ENCODE results near the gene FXYD7.
A peak's percentile ranks its signal among the peaks of the same experiment; 100 is the strongest.

Gene FXYD7

DNA sequence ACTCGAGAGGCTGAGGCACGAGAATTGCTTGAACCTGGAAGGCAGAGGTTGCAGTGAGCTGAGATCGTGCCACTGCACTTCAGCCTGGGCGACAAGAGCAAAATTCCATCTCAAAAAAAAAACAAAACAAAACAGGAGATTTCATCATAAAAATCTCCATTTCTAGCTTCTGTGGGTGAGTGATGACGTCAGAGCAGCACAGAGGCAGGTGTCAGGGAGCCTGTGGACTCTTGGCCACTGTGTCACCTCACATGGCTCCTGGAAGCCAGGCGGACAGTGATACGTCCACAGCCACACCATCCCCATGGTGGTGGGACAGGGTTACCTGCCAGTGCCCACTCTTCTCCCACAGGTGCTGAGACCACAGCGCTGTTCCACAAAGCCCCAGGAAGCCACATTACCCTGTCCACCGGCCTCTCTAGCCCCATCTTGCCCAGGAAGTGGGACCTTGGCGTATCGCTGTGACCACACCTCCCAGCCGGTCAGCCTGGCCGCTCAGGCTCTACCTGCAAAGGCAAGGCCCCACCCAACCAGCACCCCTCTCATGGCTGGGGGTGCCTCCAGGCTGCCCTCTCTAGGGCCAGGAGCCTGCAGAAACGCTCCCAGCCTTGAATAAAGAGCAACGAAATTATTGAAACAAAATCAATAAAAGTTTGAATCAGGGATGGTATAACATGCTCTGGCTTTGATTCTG, 29.9 kb upstream of the FXYD7 start:
- no peak for DNase-seq

DNA sequence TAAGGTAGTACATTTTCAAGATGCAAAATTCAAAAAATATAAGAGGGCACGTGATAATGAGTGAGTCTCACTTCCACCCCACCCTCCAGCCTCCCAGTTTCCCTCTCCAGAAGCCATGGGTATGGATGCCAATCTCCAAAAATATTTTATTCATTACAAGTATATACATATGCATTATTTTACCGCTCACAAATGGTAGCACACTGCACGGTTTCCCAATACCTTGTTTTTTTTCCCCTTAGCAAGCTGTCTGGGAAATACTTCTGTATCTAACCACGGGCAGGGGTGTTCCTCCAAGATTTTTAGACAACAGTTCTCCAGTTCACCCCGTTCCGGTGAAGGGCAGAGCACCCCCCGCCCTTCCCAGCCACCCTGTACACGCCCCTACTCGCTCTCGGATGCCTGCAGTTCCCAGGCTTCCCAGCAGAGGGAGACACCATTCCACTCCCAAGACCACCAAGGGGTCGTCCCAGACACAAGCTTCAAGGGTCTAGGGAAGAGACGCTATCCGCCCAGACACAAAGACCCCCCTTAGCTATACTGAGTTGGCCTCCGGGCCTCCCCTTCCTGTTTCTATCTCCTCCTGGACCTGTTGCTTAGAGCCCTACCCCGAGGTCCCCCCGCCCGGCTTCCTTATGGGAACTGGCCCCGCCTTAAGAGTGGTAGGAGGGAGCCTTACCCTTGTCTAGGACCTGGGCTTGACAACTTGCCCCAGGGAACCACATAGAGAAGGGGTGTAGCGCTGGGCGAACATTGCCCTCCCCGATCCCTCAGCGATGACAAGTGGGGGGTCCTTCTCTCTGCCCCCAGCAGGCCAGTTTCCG, 28.5 kb upstream of the FXYD7 start:
- DNase-seq: peak; percentile 50

DNA sequence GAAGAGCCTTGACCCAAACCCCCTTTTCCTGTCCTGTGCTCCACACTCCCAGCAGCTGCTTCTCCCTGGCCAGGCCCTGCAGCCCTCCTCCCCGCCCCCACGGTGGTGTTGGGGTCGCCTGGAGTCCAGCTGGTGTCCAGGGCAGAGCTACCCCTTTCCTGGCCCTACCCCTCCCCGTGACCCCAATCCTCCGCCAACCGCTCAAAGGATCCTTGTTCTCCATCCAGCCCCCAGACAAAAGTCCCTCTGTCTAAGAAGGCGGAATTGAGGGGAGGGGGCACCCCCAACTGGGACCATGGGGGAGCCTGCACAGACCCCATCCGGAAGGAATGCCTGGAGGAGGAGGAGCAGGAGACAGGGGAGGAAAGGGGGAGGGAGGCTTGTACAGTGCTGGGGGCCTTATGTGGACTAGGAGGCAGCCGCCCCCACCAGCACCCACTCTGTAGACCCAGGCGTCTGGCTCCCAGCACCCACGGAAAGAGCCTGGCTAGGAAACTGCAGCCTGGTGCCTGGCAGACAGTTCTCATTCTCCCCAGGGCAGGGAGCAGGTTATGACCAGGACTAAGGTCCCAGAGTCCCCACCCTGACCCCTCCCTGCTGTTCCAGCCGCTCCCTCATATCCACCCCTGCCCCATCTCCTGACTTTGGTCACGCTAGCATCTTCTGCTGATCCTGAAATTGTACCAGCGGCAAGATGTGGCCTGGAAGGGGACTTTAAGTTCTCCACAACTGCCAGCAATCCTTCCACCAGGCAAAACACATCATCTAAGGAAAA, 27.7 kb upstream of the FXYD7 start, which contains the start of gene FXYD3:
FXYD3 (plus strand) TSS at position 647 of the 775 bp plus-strand sequence. CDS start 3,554 bp downstream, outside the sequence.
- DNase-seq: no peak

DNA sequence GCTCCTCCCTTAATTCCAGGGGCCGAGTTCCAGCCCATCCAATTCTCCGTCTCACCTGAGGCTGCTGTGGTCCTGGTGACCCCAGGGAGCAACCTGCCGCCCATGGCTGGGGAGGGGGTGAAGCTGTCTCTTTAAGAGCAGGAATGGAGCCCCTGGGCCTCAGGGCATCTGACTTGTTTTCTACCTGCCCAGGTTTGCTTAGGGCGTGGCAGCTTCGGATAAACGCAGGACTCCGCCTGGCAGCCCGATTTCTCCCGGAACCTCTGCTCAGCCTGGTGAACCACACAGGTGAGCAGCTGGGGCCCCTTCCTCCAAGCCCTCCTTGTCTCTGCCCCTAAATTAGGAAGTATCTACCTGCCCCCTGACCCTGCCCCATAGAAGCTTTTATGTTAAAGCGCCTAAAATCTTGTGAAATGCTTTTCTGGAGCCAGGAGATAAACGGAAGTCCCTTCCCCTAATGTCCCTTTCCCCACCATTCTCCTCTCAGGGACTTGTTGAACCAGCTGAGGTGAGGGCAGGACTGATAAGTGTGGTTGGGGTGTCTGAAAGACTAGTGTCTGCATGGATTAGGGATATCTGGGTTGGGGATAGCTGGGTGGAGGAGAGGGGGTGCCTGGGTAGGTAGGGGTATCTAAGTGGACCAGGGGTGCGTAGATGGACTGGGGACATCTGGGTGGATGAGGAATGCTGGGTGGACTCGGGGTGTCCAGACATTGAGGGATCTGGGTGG, 26.8 kb upstream of the FXYD7 start:
- no peak for DNase-seq

DNA sequence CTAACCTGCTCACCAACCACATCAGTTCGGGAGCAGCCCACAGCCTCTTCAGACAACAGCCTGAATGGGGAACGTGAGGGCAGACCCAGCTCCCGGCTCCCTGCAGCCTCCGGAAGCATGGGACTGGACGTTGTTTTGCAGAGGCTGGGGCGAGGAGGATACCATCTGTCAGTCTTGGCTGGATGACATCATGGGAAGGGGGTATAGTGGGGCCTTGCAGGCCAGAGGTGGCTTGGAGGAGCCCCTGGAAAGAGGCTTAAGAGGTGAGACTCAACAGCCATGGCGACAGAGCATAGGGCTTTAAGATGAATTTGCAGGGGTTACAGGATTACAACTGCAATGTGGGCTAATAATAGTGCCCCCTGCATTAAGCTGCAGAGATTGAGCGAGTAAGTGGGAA, 25.9 kb upstream of the FXYD7 start:
- DNase-seq: no peak

DNA sequence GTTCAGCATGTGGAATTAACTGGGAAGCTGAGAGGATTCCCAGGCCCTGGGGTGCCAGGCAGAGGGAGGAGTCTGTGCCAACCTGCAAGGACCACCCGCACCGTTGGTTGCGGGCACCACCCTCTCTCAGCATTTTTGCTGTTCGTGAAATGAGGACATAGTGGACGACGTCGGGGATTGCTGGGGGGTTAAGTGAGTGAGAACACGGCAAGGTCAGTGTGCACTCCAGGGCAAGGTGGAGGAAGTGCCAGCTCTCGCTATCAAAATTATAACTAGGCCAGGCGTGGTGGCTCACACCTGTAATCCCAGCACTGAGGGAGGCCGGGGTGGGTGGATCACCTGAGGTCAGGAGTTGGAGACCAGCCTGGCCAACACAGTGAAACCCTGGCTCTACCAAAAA, 25.3 kb upstream of the FXYD7 start:
- no peak for DNase-seq

DNA sequence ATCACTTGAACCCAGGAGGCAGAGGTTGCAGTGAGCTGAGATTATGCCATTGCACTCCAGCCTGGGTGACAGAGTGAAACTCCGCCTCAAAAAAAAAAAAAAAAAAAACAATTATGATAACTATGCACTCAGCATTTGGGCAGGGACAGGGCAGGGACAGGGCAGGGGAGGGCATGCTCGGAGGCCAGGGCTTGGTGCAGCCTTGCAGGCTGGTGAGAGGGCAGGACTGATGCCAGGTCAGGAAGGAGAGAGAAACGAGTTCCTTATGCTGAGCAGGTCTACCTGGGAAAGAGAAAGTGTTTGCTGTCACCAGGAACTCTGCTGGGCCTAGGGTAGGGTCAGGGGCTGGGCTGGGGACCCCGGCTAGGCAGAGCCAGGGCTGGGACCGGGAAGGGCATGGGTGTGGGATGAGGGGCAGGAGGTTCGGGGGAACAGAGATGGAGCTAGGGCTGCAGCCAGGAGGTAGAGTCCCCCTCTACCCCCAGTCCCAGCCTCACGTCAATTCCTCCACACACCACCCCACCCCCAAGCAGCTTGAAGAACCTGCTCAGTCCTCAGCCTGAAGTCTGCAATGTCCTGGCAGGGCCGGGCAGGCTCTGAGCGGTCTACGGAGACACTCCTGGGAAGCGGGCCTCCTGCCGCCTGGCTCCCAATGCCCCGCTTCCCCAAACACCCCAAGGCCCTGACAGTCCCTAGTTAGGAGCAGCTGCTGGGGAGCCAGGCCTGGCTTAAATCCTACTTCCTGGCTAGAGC, 24.6 kb upstream of the FXYD7 start:
- no peak for DNase-seq

DNA sequence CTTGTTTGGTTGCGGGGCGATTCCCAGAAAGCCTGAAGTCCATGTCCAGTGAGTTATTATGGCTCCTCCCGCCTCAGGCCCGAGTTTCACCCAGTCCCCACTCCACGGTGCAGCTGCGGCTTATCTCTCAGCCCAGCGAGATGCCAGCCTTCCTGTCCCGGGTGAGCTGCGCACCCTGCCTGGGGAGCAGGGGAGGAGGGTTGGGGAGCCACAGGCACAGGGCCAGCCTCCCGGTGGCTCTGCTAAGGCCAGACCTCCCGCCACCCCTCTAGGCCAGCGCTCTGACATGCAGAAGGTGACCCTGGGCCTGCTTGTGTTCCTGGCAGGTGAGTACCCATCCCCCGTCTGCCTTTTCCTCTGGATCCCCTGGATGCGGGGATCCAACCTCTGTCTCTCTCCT, 24.0 kb upstream of the FXYD7 start:
- DNase-seq: no peak

DNA sequence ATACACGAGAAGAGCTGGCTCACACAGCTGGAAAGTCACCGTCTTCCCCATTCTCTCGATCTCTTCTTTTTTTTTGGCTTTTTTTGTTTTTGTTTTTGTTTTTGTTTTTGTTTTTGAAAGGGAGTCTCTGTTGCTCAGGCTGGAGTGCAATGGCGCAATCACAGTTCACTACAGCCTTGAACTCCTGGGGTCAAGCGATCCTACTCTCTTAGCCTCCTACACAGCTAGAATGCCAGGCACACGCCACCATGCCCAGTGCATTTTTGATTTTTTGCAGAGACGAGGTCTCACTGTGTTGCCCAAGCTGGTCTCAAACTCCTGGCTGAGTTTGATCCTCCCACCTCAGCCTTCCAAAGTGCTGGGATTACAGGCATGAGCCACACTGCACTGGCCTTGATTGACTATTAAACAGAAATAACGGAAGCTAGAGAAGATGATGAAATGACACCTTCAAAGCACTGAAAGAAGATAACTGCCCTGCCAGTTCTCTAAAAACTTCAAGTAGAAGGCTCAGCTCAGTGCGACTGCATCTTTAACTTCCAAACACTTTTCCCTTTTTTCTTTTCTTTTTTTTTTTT, 23.4 kb upstream of the FXYD7 start:
- no peak for DNase-seq

DNA sequence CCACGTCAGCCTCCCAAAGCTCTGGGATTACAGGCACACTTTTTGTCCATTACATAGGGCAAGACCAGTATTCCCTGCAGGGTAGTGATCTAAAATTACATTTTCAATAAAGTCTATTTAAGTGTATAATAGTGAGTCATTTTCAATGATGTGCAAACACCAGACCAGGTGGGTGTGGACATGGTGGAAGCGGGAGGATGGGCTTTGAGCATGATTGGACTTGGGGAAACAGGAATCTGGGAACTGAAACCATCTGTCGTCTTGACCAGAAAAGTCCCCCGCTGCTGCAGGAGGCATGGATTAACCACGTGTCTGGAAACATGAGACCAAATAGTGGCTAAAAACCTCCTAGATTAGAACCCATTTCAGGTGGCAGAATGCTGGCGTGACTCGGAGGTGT, 22.6 kb upstream of the FXYD7 start:
- DNase-seq: peak; percentile 83

DNA sequence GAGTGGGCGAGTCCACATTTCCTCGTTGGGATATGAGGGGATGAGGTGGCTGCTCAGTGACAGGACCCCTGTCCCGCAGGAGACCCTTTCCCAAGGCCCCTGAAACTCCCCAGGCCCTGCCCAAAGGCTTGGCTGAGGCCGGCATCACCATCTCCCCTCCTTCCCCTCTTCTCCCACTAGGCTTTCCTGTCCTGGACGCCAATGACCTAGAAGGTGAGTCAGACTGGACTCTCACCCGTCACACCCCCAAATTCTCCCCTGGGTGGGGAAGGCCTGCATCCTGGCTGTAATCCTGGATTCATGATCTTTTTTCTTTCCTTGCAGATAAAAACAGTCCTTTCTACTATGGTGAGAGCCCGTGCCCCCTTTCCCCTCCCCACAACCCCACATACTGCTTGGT, 22.2 kb upstream of the FXYD7 start:
- no peak for DNase-seq

DNA sequence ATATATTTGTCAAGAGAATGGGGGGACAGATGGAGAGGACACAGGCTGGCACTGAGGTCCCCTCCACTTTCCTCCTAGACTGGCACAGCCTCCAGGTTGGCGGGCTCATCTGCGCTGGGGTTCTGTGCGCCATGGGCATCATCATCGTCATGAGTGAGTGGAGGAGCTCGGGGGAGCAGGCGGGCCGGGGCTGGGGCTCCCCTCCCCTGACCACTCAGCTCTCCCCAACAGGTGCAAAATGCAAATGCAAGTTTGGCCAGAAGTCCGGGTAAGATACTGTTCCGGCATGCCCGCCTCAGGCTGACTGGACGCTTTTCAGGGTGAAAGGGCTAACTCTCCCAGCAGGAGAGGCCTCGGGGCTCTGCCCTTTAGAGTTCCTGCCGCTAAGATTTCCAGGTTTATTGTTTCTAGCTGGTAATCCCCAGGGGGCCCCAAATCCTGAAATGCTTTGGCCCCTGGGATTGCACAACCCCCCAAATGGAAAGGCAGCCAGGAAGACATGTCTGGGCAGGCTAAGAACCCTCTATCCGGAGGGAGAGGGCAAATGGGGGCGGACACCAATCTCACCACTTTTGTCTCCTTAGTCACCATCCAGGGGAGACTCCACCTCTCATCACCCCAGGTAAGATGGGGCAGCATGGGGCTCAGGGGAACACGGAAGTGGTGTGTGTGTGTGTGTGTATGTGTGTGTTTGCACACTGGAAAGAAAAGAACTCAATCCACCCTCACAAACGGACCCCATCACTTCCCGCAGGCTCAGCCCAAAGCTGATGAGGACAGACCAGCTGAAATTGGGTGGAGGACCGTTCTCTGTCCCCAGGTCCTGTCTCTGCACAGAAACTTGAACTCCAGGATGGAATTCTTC, 20.1 kb upstream of the FXYD7 start:
- no peak for DNase-seq

DNA sequence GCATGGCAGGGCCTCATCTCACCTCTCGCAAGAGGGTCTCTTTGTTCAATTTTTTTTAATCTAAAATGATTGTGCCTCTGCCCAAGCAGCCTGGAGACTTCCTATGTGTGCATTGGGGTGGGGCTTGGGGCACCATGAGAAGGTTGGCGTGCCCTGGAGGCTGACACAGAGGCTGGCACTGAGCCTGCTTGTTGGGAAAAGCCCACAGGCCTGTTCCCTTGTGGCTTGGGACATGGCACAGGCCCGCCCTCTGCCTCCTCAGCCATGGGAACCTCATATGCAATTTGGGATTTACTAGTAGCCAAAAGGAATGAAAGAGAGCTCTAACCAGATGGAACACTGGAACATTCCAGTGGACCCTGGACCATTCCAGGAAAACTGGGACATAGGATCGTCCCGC, 19.5 kb upstream of the FXYD7 start:
- no peak for DNase-seq

DNA sequence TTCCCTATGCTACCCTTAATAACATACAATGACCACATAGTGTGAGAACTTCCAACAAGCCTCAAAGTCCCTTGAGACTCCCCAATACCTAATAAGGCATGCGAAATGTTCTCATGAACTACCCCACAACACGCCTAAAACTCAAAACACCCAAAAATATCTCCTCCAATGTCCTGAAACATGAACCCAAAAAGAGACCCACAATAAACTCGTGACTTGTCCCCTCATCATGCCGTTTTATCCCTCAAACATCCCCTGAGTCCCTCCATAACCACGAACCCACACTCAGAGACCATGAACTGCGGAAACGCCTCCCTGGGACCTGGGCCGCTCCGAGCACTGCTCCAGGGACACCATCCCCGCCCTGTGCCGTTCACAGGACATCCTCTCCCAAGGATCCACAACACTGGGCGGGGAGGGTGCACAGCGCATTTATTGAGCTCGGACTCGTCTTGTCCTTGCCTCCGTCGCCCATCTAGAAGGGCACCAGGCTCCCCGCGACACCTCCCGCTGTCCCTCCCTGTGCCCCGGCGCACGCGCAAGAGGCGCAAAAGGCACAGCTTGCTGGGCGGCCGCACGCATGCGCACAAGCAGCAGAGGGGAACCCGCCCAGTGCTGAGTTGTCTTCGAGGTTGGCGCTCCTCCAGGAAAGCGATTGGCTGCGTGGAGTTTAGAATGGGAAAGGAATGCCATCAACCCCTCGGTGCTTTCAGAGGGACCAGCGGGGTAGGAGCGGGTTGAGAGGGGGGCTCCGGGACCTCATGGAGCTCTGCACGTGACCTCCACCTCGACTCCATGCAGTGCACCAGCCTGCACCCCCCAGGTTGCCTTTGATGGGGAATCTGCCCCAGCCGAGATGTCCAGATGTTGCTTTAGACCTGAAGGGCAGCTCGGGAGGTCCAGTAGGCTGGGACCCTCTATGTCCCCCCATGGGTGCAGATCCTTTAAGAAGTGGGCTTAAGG, 18.7 kb upstream of the FXYD7 start:
- DNase-seq: peak; percentile 94

DNA sequence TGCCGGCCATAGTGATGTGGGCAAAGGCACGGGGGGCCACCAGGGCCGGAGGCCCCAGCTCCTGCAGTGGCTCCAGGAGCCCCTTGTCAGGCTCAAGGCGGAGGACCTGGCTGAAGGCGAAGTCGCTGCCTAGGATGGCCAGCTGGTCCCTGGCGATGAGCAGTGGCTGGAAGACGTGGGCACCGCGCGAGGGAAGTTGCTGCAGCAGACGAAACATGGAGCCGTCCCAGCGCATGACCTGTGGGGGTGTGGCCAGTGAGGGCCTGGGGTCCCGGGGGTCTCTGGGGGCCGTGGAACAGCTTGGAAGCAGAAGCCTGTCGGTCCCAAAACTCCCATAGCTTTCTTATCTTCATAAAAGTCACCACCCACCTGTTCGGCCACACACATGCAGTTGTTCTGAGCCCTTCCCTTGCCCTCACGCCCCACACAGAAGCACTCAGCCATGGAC, 17.8 kb upstream of the FXYD7 start:
- DNase-seq: no peak

DNA sequence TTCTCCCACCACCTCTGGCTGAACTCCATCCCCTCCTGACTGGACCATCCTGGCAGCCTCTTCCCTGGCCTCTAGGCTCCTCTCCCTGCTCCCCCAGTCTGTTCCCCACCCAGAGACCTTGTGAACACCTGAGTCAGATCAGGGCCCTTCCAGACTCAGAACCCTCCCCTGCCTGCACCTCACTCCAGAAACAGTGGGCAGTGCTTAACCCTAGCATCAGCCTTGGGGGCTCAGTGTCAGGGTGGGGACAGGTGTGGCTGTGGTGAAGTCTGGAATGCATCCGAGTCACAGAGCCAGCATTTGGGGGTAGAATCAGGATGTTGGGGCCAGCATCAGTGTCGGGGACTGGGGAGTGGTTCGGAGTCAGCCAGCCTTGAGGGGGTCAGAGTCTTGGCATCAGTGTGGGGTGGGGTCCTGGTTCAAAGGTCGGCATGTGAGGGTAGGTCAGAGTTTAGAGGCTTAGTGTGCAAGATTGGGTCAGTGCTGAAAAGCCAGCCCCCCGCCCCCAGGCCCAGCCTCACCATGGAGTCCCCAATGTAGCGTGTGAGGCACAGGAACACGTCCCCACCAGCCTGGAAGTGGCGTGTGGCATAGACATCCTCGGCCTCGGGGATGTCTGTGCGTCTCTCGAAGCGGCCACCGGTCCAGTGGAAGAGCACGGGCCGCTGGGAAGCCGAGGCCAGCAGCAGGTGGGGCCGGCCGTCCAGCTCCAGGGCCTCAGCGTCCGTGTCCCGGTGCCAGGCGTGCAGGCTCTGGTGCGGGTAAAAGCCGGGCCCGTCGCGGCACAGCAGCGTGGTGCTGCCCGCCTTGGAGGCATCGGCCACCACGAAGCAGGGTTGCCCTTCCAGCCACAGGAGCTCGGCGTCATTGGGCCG, 17.1 kb upstream of the FXYD7 start:
- no peak for DNase-seq

DNA sequence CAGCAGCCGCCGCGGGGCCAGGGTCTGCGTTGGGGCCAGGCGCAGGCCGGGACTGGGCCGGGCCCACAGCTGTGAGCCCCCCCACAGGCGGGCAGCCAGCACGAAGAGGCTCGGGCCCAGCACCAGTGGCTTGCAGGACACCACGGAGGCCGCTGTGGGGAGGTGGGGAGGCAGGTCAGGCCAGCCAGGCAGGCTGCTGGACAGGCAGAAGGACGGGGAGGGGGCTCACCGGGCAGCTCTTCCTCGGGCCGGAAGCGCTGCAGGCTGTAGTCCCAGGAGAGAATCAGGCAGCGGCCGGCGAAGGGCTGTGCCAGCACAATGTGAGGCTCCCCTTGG, 16.5 kb upstream of the FXYD7 start:
- DNase-seq: no peak

DNA sequence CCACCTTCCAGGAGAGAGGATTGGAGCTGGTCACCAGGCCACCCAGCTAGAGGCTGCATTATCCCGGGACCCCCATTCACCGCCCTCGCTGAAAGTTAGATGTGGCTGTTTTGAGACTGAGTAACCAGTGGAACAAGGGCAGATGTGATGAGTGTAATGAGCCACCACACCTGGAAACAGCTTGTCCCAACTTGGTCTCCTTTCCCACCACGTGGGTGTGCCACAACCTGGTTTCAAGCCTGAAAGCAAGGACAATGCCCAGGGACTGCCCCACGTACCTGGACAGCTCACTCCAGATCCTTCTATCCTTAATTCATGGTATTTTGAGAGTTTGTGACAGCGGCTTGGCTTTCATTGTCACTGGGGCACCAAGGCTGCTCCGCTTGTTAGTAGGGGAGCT, 15.2 kb upstream of the FXYD7 start:
- no peak for DNase-seq
